HAP-1 (cell line): Measurements from ENCODE around the gene KCNN1.
"Not testable (repeated sequence)": the region's sequence is repeated elsewhere in the genome, so short reads cannot be mapped to it uniquely, and the experiment has no call there.

Experiments
- DNase-seq, 2 experiments: peaks; one replicate each; pipeline ENCODE4 v3.0.0-alpha.2; 2016 to 2020; ENCODE audit warnings: low spot score in 2 of 2
- H3K27me3 ChIP-seq: fragments of 250-450 bp; sonication (Bioruptor Pico); 2 replicates; pipeline ENCODE4 v1.5.1; 2020; ENCODE audit warnings: low read depth, mild to moderate bottlenecking, moderate library complexity
- H3K36me3 ChIP-seq: fragments of 250-450 bp; sonication (Bioruptor Pico); replicated peaks from 2 replicates; pipeline ENCODE4 v1.5.1; 2020; ENCODE audit warnings: mild to moderate bottlenecking
- H3K4me1 ChIP-seq: fragments of 250-450 bp; sonication (Bioruptor Pico); 2 replicates; pipeline ENCODE4 v1.5.1; 2020; ENCODE audit warnings: mild to moderate bottlenecking
- H3K4me3 ChIP-seq: fragments of 250-450 bp; sonication (Bioruptor Pico); 2 replicates; pipeline ENCODE4 v1.5.1; 2020; ENCODE audit warnings: mild to moderate bottlenecking, moderate library complexity
- H3K9me3 ChIP-seq: fragments of 250-450 bp; sonication (Bioruptor Pico); 2 replicates; pipeline ENCODE4 v1.5.1; 2020; ENCODE audit warnings: mild to moderate bottlenecking, moderate library complexity
- in situ Hi-C: fragments of 300-500 bp; cut with MboI; formaldehyde crosslinking; loops from 3 replicates; pipeline ENCODE4 v1.14.3; 2020; ENCODE audit warnings: low sequenced_read_pairs, inconsistent platforms, mixed read lengths

KCNN1 gene

DNA sequence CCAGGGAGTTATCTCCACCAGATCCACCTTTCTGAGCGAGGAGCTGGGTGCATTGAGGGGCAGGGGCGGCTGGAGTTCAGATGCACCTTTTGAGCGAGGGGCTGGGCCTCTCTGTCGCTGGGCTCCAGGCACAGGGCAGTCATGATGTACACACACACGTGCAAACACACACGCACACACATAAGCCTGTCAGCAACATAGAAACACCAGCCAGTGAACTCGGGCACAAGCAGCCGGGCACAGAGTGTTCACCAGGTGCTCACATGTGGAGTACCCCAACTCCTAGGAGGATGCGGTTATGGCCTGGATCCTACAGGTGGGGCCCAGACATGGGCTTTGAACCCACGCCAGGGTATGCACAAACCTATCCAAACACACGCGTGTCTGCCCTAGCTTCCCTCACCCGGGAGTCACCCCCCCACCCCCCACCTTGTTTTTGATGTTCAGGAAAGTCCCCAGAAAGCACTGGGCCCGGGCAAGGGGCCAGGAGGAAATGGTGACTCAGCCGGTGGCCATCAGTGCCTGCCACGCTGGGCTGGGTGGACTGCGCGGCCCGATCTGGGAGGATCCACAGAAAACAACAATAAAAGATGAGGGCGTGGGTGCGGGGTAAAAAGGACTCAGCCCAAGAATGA lies 54.3 kb downstream of the KCNN1 start:
- DNase-seq, result no peak
- Histone ChIP-seq H3K27me3 (no peaks in the 10 kb centered on the region), H3K36me3 (no peaks in the 10 kb centered on the region), H3K4me1 (peaks cover 17% of the 10 kb centered on the region), H3K4me3 (no peak overlapping the region), H3K9me3 (no peaks in the 10 kb centered on the region)
- in situ Hi-C loops, result loop anchor here (10.0 kb wide), 1 partner anchor 234 kb away; a partner anchor contains a TSS

DNA sequence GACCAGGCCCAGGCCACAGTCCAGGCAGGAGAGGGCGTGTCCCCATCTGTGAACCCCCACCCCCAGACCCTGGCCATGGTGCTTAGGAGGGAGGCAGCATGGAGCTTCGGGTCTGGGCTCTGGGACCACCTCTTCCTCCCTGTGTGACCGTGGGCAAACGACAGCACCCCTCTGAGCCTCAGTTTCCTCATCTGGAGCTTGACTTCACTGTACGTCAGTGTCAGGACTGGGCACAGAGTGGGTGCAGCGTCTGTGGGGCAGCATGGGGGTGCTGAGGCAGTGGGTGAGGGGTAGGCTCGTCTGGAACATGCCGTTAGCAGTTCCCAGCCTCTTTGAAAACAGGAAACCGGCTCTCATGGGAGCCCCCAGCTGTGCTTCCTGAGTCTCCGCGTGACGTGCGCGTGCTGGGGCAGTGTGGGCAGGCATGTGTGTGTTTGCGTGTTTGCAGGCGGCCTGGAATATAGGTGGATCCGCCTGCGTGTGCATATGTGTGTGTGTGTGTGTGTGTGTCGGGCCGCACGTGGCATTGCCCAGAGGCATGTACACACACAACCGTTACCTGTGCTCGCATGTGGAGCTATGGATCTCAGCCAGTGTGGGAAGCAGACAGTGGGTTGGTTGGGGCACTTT lies 56.8 kb downstream of the KCNN1 start:
- Histone ChIP-seq H3K27me3 (no peaks in the 10 kb centered on the region), H3K36me3 (no peaks in the 10 kb centered on the region), H3K9me3 (no peaks in the 10 kb centered on the region), H3K4me3 (peak overlapping the region; percentile 35), H3K4me1 (peaks cover 17% of the 10 kb centered on the region)
- no peak for DNase-seq
- in situ Hi-C loops, result loop anchor here (10.0 kb wide), 1 partner anchor 231 kb away; a partner anchor contains a TSS

DNA sequence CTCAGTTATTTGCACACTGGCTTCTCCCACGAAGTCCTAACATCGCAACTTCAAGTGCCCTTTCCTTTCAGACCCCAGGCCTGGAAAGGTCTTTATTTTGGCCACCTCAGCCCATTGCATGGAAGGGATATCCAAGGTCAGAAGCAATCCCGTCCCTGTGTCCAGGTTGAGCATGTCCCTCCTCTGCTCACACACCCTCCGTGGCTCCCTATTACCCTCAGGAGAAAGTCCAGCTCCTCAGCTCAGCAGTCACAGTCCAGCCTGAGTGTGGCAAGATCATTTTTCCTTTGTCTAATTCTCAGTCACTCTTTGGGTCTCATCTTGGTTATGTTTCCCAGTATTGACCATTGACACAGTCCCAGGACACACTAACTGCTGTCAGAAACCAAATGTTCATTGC lies 60.2 kb downstream of the KCNN1 start:
- H3K27me3 ChIP-seq, result no peaks in the 10 kb centered on the region
- no peaks in the 10 kb centered on the region for H3K9me3 ChIP-seq
- H3K4me3 ChIP-seq, result no peak overlapping the region
- in situ Hi-C loops, result loop anchor here (10.0 kb wide), 1 partner anchor 228 kb away; a partner anchor contains a TSS
- peaks cover 17% of the 10 kb centered on the region for H3K4me1 ChIP-seq
- DNase-seq, result no peak
- H3K36me3 ChIP-seq, result no peaks in the 10 kb centered on the region

DNA sequence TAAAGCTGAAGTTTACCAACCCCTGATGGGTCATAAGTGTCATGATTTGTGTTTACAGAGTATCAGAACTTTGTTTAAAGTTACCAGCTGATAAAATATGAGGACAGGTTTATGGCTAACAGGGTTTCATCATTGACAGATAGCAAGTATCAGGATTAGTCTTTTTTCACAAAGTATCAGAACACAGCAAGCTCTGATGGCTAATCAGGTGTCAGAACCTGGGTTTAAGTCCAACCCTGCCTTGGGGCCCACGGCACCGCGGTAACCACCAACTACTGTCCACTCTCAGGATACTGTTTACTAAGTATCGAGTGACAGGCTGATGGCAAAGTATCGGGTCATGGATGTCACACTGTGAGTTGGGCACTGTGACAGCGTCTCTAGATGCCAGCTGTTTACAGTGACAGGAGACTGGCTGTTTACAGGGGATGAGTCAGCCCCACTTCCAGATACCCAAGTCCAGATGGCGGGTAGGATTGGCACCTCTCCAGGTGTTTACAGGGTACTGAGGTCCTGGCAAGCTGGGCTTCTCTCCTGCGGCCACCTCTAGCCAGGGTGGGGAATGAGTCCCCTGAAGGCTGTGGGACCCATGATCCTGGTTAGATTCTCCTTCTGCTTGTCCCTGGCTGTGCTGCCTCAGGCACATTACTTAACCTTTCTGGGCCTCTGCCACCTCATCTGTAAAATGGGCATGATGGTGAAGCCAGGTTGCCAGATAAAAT lies 62.9 kb downstream of the KCNN1 start:
- no peak for DNase-seq
- in situ Hi-C loops, result loop anchor here (10.0 kb wide), 1 partner anchor 225 kb away; a partner anchor contains a TSS
- Histone ChIP-seq H3K4me3 (no peak overlapping the region), H3K4me1 (no peaks in the 10 kb centered on the region), H3K36me3 (no peaks in the 10 kb centered on the region), H3K9me3 (no peaks in the 10 kb centered on the region), H3K27me3 (no peaks in the 10 kb centered on the region)

DNA sequence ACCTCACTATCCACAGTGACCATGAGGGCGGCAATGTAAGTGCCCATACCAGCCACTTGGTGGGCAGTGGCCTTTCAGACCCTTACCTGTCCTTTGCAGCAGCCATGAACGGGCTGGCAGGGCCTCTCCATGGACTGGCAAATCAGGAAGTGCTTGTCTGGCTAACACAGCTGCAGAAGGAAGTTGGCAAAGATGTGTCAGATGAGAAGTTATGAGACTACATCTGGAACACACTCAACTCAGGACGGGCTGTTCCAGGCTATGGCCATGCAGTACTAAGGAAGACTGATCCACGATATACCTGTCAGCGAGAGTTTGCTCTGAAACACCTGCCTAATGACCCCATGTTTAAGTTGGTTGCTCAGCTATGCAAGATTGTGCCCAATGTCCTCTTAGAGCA lies 64.5 kb downstream of the KCNN1 start:
- H3K4me3 ChIP-seq, in situ Hi-C loops, H3K27me3 ChIP-seq, DNase-seq, H3K36me3 ChIP-seq, H3K4me1 ChIP-seq, H3K9me3 ChIP-seq: not testable (repeated sequence)

DNA sequence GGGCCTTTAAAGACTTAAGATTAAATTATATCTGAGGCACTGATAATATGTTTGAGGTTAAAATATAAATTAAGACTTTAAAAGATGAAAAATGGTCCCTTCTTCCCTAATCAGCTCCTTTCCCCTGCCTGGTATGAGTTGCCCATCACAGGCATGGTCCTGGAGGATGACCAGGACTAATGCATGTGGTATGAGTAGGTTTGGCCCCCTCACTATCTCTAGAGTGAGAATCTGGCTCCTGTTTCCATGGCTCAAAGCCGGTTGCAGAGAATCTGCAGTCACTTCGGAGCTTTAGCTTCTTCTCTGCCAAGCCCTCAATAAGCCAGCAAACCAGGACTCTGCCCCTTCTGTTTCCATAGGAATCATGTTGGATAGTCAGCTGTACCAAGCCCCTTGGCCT lies 65.2 kb downstream of the KCNN1 start:
- H3K27me3 ChIP-seq, DNase-seq, in situ Hi-C loops, H3K9me3 ChIP-seq, H3K4me3 ChIP-seq, H3K4me1 ChIP-seq, H3K36me3 ChIP-seq: not testable (repeated sequence)

DNA sequence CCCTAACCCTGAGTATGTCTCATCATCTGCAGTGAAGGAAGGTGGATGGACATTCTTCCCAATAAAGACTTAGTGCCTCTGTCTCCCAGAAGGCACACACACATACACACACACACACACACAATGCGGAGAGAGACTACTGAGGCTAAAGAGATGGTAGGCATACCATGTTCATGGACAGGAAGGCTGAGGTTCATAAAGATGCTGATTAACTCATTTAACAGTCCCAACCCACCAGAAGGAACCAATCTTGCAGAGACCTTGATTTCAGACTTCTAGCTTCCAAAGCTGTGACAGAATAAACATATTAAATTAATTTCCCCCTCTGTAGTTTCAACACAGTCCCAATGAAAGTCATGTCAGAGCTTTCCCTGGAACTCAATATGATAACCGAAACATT lies 74.1 kb downstream of the KCNN1 start:
- H3K4me3 ChIP-seq, result no peak overlapping the region
- in situ Hi-C loops, result no loop called here

DNA sequence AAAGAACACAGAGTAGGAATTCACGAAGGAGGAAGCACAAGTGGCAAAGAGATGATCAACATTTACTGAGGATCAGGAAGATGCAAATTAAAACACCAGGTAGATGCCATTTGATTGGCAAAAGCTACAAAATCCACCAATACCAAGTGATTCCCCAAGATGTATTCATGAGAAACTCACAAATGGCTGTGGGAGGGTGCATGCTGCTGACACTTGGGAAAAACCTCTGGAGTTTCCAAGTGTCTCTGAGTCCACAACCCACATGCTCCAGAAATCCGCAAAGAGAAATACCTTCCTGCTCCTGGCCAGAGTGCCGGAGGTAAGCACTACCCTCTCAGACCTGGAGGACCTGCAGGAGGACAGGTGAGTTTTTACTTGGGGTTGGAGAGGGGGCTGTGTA lies 76.8 kb downstream of the KCNN1 start:
- Histone ChIP-seq H3K4me3 (no peak overlapping the region), H3K36me3 (no peaks in the 10 kb centered on the region), H3K9me3 (no peaks in the 10 kb centered on the region), H3K4me1 (no peaks in the 10 kb centered on the region), H3K27me3 (0 out of 2 replicates have a peak, but pooled peaks cover 4% of the 10 kb centered on the region)
- DNase-seq, result no peak
- in situ Hi-C loops, result no loop called here

More for the DNA sequence above, 74.1 kb downstream of the KCNN1 start:
- H3K9me3 ChIP-seq, result no peaks in the 10 kb centered on the region
- H3K4me1 ChIP-seq, result no peaks in the 10 kb centered on the region
- DNase-seq, result no peak
- no peaks in the 10 kb centered on the region for H3K36me3 ChIP-seq
- H3K27me3 ChIP-seq, result 0 out of 2 replicates have a peak, but pooled peaks cover 4% of the 10 kb centered on the region

DNA sequence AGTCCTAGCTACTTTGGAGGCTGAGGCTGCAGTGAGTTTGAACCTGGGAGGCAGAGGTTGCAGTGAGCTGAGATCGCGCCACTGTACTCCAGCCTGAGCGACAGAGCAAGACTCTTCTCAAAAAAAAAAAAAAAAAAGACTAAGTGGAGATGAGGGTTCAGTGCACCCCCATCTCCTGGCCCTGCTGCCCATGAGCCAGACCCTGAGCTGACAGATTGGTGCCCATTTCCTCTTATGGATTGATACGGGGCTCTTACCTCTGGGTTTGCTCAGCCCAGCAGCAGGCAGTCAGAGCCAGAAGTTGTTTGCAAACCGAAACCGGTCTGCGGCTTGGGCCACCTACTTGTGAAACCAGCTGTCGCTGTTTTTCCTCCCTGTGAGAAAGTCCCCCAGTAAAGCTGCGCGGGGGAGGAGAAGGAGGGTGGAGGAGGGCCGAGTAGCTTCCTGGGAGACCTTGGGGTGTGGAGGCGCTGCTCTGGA lies 78.0 kb downstream of the KCNN1 start:
- DNase-seq, result no peak
- no peak overlapping the region for H3K4me3 ChIP-seq
- in situ Hi-C loops, result no loop called here

DNA sequence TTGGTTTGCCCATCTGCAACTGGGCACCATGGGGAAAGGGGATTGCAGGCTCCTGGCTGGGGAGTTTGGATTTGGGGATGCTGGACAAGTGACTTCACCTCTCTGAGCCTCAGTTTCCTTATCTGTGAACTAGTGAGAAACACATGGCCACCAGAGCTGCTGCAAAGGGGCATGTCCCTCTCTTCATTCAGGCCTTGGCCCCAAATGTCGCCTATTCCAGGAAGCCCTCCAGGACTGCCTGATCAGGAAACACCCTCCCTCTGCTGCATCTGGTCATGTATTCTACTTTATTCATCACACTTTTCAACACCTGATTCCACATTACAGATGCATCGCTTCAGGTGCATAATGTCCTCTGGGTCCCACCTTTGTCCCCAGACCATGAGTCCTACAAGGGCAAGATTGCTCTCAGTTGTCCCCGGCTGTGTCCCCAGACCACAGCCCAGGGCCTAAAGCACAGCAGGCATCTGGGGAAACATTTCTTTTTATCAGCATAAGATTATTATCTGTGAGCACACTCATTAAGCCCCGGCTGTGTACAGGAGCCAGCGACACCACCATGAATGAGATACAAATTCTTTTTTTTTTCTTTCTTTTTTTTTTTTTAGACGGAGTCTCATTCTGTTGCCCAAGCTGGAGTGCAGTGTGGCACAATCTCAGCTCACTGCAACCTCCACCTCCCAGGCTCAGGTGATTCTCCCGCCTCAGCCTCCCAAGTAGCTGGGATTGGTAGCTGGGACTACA lies 78.6 kb downstream of the KCNN1 start:
- Histone ChIP-seq H3K4me1 (no peaks in the 10 kb centered on the region), H3K9me3 (no peaks in the 10 kb centered on the region), H3K36me3 (no peaks in the 10 kb centered on the region), H3K4me3 (no peak overlapping the region), H3K27me3 (0 out of 2 replicates have a peak, but pooled peaks cover 4% of the 10 kb centered on the region)
- in situ Hi-C loops, result no loop called here
- no peak for DNase-seq

More for the DNA sequence above, 78.0 kb downstream of the KCNN1 start:
- no peaks in the 10 kb centered on the region for H3K9me3 ChIP-seq
- no peaks in the 10 kb centered on the region for H3K36me3 ChIP-seq
- H3K4me1 ChIP-seq, result no peaks in the 10 kb centered on the region
- H3K27me3 ChIP-seq, result 0 out of 2 replicates have a peak, but pooled peaks cover 4% of the 10 kb centered on the region

DNA sequence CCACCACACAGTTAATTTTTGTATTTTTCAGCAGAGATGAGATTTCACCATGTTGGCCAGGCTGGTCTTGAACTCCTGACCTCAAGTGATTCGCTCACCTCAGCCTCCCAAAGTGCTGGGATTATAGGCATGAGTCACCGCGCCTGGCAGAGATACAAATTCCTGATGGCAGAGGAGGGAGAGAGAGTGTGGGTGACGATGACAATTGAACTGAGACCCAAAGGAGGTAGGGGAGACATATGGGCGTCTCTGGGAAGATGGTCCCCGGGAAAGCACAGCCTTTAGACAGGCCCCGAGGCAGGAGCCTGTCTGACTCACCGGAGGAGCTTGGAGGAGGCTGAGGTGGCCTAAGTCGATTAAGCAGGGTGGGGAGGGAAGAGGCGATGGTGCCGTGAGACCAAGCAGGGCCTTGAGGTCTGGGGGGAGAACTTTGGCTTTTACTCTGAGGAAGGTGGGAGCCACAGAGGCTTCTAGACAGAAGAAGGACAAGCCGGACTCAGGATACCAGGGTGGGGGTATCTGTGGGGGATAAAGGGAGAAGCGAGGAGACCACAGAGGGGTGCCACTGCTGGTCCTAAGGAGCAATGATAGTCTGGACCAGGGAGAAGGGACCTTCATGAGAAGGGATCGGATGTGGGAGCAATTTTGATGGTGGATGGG lies 79.3 kb downstream of the KCNN1 start:
- no peaks in the 10 kb centered on the region for H3K9me3 ChIP-seq
- no peak overlapping the region for H3K4me3 ChIP-seq
- H3K36me3 ChIP-seq, result no peaks in the 10 kb centered on the region
- in situ Hi-C loops, result no loop called here
- H3K27me3 ChIP-seq, result 0 out of 2 replicates have a peak, but pooled peaks cover 4% of the 10 kb centered on the region
- DNase-seq, result no peak
- H3K4me1 ChIP-seq, result no peaks in the 10 kb centered on the region

DNA sequence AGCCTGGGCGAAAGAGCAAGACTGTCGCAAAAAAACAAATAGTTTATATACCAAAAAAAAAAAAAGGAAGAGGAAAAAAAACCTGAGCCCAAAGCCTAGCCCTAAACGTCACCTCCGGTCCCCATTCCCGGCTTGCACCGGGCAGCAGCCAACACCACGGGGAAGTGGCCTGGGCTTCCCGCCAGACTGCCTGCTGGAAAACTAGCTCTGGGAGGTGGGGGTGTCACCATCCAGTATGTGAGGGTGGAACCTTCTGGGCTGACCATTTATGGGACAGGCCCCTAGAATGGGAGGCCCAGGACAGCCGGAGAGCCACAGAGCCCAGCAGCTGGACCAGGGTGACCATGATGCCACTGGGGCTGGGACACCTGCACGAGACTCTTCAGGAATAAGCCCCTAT lies 82.5 kb downstream of the KCNN1 start:
- Histone ChIP-seq H3K36me3 (no peaks in the 10 kb centered on the region), H3K9me3 (no peaks in the 10 kb centered on the region), H3K27me3 (no peaks in the 10 kb centered on the region), H3K4me3 (no peak overlapping the region), H3K4me1 (peaks cover 3% of the 10 kb centered on the region)
- DNase-seq, result no peak
- in situ Hi-C loops, result no loop called here
